Gastrocnemius medialis (tissue), 4 donors: ENCODE results near the gene CER1. TPM values are rescaled to one million over a fixed set of nuclear protein-coding genes. Genes with fewer than 3 reads are reported as not detected.

ENCODE experiments used
- ATAC-seq, 2 donors: fragments of 150-250 bp; one replicate each; pipeline ENCODE4 v1.9.1; 2016
- DNase-seq, 2 donors: peaks; one replicate each; pipeline ENCODE4 v3.0.0-alpha.2; 2019
- H3K27ac ChIP-seq, 4 donors: fragments of 200-600 bp; sonication (generic); 1 replicate in 1 of 4; 2 replicates in 3 of 4; pipeline ENCODE4 v1.5.1; 2016 to 2018; ENCODE audit warnings: mild to moderate bottlenecking in 2 of 4, moderate library complexity in 1 of 4
- H3K27me3 ChIP-seq, 3 donors: fragments of 200-600 bp; sonication (generic) in 2 of 3; 1 replicate in 1 of 3; 2 replicates in 2 of 3; pipeline versions ENCODE4 v1.5.1 to v1.6.0; 2016 to 2019; ENCODE audit warnings: mild to moderate bottlenecking in 1 of 3, moderate library complexity in 1 of 3
- H3K36me3 ChIP-seq, 2 donors: fragments of 200-600 bp; sonication (generic) in 1 of 2; one replicate each; pipeline ENCODE4 v1.5.1; 2017 to 2018
- H3K4me1 ChIP-seq, 2 donors: fragments of 200-600 bp; sonication (generic) in 1 of 2; one replicate each; pipeline ENCODE4 v1.5.1; 2016 to 2017; ENCODE audit warnings: mild to moderate bottlenecking in 2 of 2
- H3K4me3 ChIP-seq, 4 donors: fragments of 200-600 bp; sonication (generic) in 3 of 4; 1 replicate in 1 of 4; 2 replicates in 3 of 4; pipeline ENCODE4 v1.5.1; 2016 to 2019; ENCODE audit warnings: mild to moderate bottlenecking in 2 of 4
- H3K9me3 ChIP-seq, 3 donors: fragments of 200-600 bp; sonication (generic) in 2 of 3; 1 replicate in 1 of 3; 2 replicates in 2 of 3; pipeline ENCODE4 v1.5.1; 2016 to 2019
- CTCF ChIP-seq, 5 experiments: fragments of 450-650 bp in 3 of 5; fragments of 200-600 bp in 2 of 5; sonication (generic) in 2 of 5; IDR thresholded peaks in 4 of 5; conservative IDR thresholded peaks in 1 of 5; 1 replicate in 4 of 5; 2 replicates in 1 of 5; pipeline ENCODE4 v1.5.1; 2016 to 2019; ENCODE audit warnings: antibody characterized with exemption in 5 of 5, mild to moderate bottlenecking in 3 of 5, moderate library complexity in 3 of 5
- POLR2A ChIP-seq, 2 donors: fragments of 450-650 bp; IDR thresholded peaks; one replicate each; pipeline ENCODE4 v1.6.1; 2017; ENCODE audit warnings: antibody characterized with exemption in 2 of 2, mild to moderate bottlenecking in 2 of 2, moderate library complexity in 2 of 2
- in situ Hi-C, 4 donors: fragments of 200-750 bp; cut with MboI; loops; one replicate each; pipeline versions ENCODE4 v1.15.0 to v1.8.0; 2017; ENCODE audit warnings: low sequenced_read_pairs in 4 of 4
- intact Hi-C: fragments of 100-400 bp; cut with DNase I; formaldehyde crosslinking; loops from one replicate; pipeline ENCODE4 v1.15.1; 2023; ENCODE audit warnings: low total_unique reads
- total RNA-seq, 4 donors: library from RNA; depleted of rRNA; stranded (reverse); fragments of >200 nt; gene quantifications; one replicate each; pipeline versions ENCODE4 v1.1.0 to v1.2.3, GENCODE V29; 2016

Gene CER1
- total RNA-seq, 4 donors from 2014 or later = not detected

GRCh38 chr9:14674630-14675029 is 47.9 kb downstream of the CER1 start:
- intact Hi-C loops = no loop called here
- TF ChIP-seq CTCF (IDR thresholded peaks at IDR 0.05 in 4 of 5, conservative IDR thresholded peaks at IDR 0.05 in 1 of 5) (no peak), POLR2A (IDR thresholded peaks at IDR 0.05) (no peak)
- in situ Hi-C loops = no loop called here
- ATAC-seq = no peak
- Histone ChIP-seq H3K4me1 (no peaks in the 10 kb centered on the region), H3K9me3 (no peaks in the 10 kb centered on the region), H3K4me3 (no peak overlapping the region), H3K27me3 (no peaks in the 10 kb centered on the region), H3K36me3 (no peaks in the 10 kb centered on the region), H3K27ac (no peak overlapping the region)
- no peak for DNase-seq

GRCh38 chr9:14671377-14671776 is 51.2 kb downstream of the CER1 start:
- ATAC-seq = no peak
- intact Hi-C loops = no loop called here
- no peak for TF ChIP-seq POLR2A (IDR thresholded peaks at IDR 0.05)
- no peak for TF ChIP-seq CTCF (IDR thresholded peaks at IDR 0.05 in 4 of 5, conservative IDR thresholded peaks at IDR 0.05 in 1 of 5)
- in situ Hi-C loops = no loop called here
- no peak overlapping the region for H3K27ac ChIP-seq
- DNase-seq = no peak
- no peak overlapping the region for H3K4me3 ChIP-seq
- no peaks in the 10 kb centered on the region for H3K36me3 ChIP-seq
- H3K9me3 ChIP-seq = no peaks in the 10 kb centered on the region
- no peaks in the 10 kb centered on the region for H3K4me1 ChIP-seq
- no peaks in the 10 kb centered on the region for H3K27me3 ChIP-seq

- TF ChIP-seq CTCF (IDR thresholded peaks at IDR 0.05 in 4 of 5, conservative IDR thresholded peaks at IDR 0.05 in 1 of 5) (no peak), POLR2A (IDR thresholded peaks at IDR 0.05) (no peak)
- no peaks in the 10 kb centered on the region for H3K4me1 ChIP-seq
- H3K9me3 ChIP-seq = no peaks in the 10 kb centered on the region
- ATAC-seq (no peak), DNase-seq (no peak)
- no peaks in the 10 kb centered on the region for H3K27me3 ChIP-seq
- H3K27ac ChIP-seq = no peak overlapping the region
- in situ Hi-C loops (no loop called here), intact Hi-C loops (no loop called here)
- H3K4me3 ChIP-seq = no peak overlapping the region
- H3K36me3 ChIP-seq = no peaks in the 10 kb centered on the region
Observed at GRCh38 chr9:14670718-14671117, 51.8 kb downstream of the CER1 start.

Other genes starting within 250 kb of the CER1 start
- 10 to 100 TPM in 1 of 4 donors, 1 to 10 TPM in 3; 3.7 to 15.9 (median 6.1) TPM for gene ZDHHC21, start 29.3 kb downstream of the CER1 start, total RNA-seq
- 1 to 10 TPM in 2 of 4 donors, under 1 TPM in 2; 0.10 to 3.3 (median 1.00) TPM for gene FREM1, start 187.7 kb upstream of the CER1 start, total RNA-seq